Measurements from ENCODE around the gene CRTC3.
"Not testable (repeated sequence)": the region's sequence is repeated elsewhere in the genome, so short reads cannot be mapped to it uniquely, and the experiment has no call there.

The CRTC3 gene

GRCh38 chr15:90529371-90530249 is at the start of gene CRTC3:
CRTC3 (plus strand) TSS chr15:90529923; CDS start chr15:90530072, 149 bp downstream.
- FAIRE-seq: no peak

GRCh38 chr15:90481023-90481422 is 48.7 kb upstream of the CRTC3 start:
- FAIRE-seq: no peak

- FAIRE-seq: peak; percentile 90
These were observed 47.4 kb upstream of the CRTC3 start for GRCh38 chr15:90482124-90483011.

- no peak for FAIRE-seq
These were observed 46.8 kb upstream of the CRTC3 start for GRCh38 chr15:90483012-90483307.

- no peak for FAIRE-seq
These were observed 46.1 kb upstream of the CRTC3 start for GRCh38 chr15:90483637-90484036.

GRCh38 chr15:90487186-90487585 is 42.5 kb upstream of the CRTC3 start:
- no peak for FAIRE-seq

- no peak for FAIRE-seq
These were observed 40.2 kb upstream of the CRTC3 start for GRCh38 chr15:90489514-90489913.

- FAIRE-seq: no peak
These were observed 39.8 kb upstream of the CRTC3 start for GRCh38 chr15:90489944-90490343.

GRCh38 chr15:90493647-90494046 is 36.1 kb upstream of the CRTC3 start:
- FAIRE-seq: no peak

GRCh38 chr15:90495067-90495466 is 34.7 kb upstream of the CRTC3 start:
- no peak for FAIRE-seq

GRCh38 chr15:90496791-90497190 is 32.9 kb upstream of the CRTC3 start:
- no peak for FAIRE-seq

GRCh38 chr15:90497376-90497775 is 32.3 kb upstream of the CRTC3 start:
- no peak for FAIRE-seq

GRCh38 chr15:90497912-90498311 is 31.8 kb upstream of the CRTC3 start:
- no peak for FAIRE-seq

GRCh38 chr15:90500171-90500570 is 29.6 kb upstream of the CRTC3 start:
- FAIRE-seq: no peak

GRCh38 chr15:90501898-90502297 is 27.8 kb upstream of the CRTC3 start:
- no peak for FAIRE-seq

- FAIRE-seq: not testable (repeated sequence)
These were observed 18.9 kb upstream of the CRTC3 start for GRCh38 chr15:90510781-90511180.

GRCh38 chr15:90511211-90511618 is 18.5 kb upstream of the CRTC3 start:
- not testable (repeated sequence) for FAIRE-seq

GRCh38 chr15:90512276-90512675 is 17.4 kb upstream of the CRTC3 start:
- no peak for FAIRE-seq

- FAIRE-seq: no peak
These were observed 16.7 kb upstream of the CRTC3 start for GRCh38 chr15:90512981-90513380.

GRCh38 chr15:90513448-90513847 is 16.3 kb upstream of the CRTC3 start:
- FAIRE-seq: no peak

GRCh38 chr15:90513893-90514292 is 15.8 kb upstream of the CRTC3 start:
- not testable (repeated sequence) for FAIRE-seq

GRCh38 chr15:90519688-90520087 is 10.0 kb upstream of the CRTC3 start:
- no peak for FAIRE-seq

GRCh38 chr15:90520365-90520764 is 9.4 kb upstream of the CRTC3 start:
- FAIRE-seq: no peak

- FAIRE-seq: no peak
These were observed 6.3 kb upstream of the CRTC3 start for GRCh38 chr15:90523373-90523772.

All from G401.6 (cell line).